PFSK-1 (cell line): ENCODE data around the gene ADTRP.

Experiments used
- FOXP2 ChIP-seq: optimal IDR thresholded peaks from 2 replicates; pipeline ENCODE3; 2011; ENCODE audit warnings: borderline replicate concordance, control low read depth, inconsistent platforms; ENCODE audit not compliant: insufficient read depth; ENCODE audit errors: extremely low read length, extremely low read depth
- POLR2AphosphoS5 ChIP-seq: IDR thresholded peaks from 2 replicates; pipeline ENCODE4 v1.6.1; 2012; ENCODE audit warnings: low read depth, mild to moderate bottlenecking, control low read depth, low read length, moderate library complexity
- REST ChIP-seq, 2 experiments: IDR thresholded peaks; 2 replicates each; pipeline versions ENCODE4 v1.6.1 to v1.8.0; 2011 to 2012; ENCODE audit warnings: low read depth in 2 of 2, low read length in 2 of 2, control low read depth in 1 of 2, inconsistent platforms in 1 of 2, mild to moderate bottlenecking in 1 of 2, moderate library complexity in 1 of 2; ENCODE audit not compliant: insufficient read depth in 1 of 2
- SIN3A ChIP-seq: IDR thresholded peaks from 2 replicates; pipeline ENCODE4 v1.6.1; 2012; ENCODE audit warnings: mild to moderate bottlenecking, low read length, moderate library complexity, borderline replicate concordance; ENCODE audit not compliant: insufficient read depth
- TAF1 ChIP-seq: IDR thresholded peaks from 2 replicates; pipeline ENCODE4 v1.6.1; 2012; ENCODE audit warnings: low read length, control low read depth, borderline replicate concordance; ENCODE audit not compliant: insufficient read depth

ADTRP gene

DNA sequence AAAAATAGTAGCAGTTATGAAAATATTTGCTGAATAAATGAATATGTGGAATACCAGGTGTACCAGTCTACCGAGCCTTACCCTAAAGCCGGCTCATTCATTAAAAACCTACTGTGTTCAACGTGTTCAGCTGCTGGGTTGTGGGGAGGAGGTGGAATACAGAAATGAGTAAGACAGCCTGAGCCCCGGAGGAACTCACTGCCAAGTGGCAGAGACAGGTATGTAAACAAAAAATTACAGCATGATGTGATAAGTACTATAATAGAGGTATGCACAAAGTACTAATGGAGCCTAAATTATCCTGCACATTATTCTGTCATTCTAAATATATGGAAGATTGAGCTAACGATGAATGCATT, 6.8 kb upstream of the ADTRP start:
- TF ChIP-seq REST (IDR thresholded peaks at IDR 0.05; ENCODE audit: insufficient read depth in 1 of 2, low read depth in 2 of 2, low read length in 2 of 2) (no peak), FOXP2 (no peak), TAF1 (no peak), POLR2AphosphoS5 (no peak), SIN3A (no peak)

GRCh38 chr6:11784341-11784740, 5.7 kb upstream of the ADTRP start:
- TF ChIP-seq POLR2AphosphoS5 (no peak), FOXP2 (no peak), SIN3A (no peak), REST (IDR thresholded peaks at IDR 0.05; ENCODE audit: insufficient read depth in 1 of 2, low read depth in 2 of 2, low read length in 2 of 2) (no peak), TAF1 (no peak)

- TF ChIP-seq FOXP2 (no peak), SIN3A (no peak), REST (IDR thresholded peaks at IDR 0.05; ENCODE audit: insufficient read depth in 1 of 2, low read depth in 2 of 2, low read length in 2 of 2) (no peak), POLR2AphosphoS5 (no peak), TAF1 (no peak)
Measured at GRCh38 chr6:11783524-11784064, 5.0 kb upstream of the ADTRP start.

- no peak for TF ChIP-seq POLR2AphosphoS5
- no peak for TF ChIP-seq SIN3A
- TF ChIP-seq TAF1 = no peak
- no peak for TF ChIP-seq REST (IDR thresholded peaks at IDR 0.05; ENCODE audit: insufficient read depth in 1 of 2, low read depth in 2 of 2, low read length in 2 of 2)
- no peak for TF ChIP-seq FOXP2
Measured at GRCh38 chr6:11782524-11782923, 3.9 kb upstream of the ADTRP start.

DNA sequence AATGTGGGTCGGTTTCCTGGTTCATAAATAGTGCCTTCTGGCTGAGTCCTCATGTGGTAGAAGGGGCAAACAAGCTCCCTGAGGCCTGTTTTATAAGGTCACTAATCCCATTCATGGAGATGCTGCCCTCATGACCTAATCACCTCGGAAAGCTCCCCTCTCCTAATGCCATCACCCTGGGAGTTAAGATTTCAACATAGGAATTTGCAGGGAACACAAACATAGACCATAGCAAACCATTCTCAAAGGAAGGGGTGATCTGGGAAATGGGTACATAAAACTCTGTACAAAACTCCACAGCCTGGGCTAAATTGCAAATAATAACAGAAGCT, 1.5 kb upstream of the ADTRP start:
- TF ChIP-seq TAF1 (no peak), SIN3A (no peak), REST (IDR thresholded peaks at IDR 0.05; ENCODE audit: insufficient read depth in 1 of 2, low read depth in 2 of 2, low read length in 2 of 2) (no peak), POLR2AphosphoS5 (no peak), FOXP2 (no peak)
